Measurements from ENCODE around the gene SCTR. TPM values are rescaled to one million over a fixed set of nuclear protein-coding genes. Genes with fewer than 3 reads are reported as not detected.
A peak's percentile ranks its signal among the peaks of the same experiment; 100 is the strongest.

The SCTR gene
- total and polyA plus RNA-seq, 2 of the 13 experiments (the other 11 are each of a cell fraction or from before 2014, with no cell fraction given): not detected

GRCh38 chr2:119438128-119438656, 86.1 kb downstream of the SCTR start (continued):
- TF ChIP-seq, protein P1, sequence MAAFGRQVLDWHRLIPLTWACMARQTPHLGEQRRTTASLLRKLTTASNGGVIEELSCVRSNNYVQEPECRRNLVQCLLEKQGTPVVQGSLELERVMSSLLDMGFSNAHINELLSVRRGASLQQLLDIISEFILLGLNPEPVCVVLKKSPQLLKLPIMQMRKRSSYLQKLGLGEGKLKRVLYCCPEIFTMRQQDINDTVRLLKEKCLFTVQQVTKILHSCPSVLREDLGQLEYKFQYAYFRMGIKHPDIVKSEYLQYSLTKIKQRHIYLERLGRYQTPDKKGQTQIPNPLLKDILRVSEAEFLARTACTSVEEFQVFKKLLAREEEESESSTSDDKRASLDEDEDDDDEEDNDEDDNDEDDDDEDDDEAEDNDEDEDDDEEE (CRISPR knock-in tag; IDR thresholded peaks at IDR 0.05): no peak; the same call in 1 of the 2 replicates
- TF ChIP-seq, protein P2, sequence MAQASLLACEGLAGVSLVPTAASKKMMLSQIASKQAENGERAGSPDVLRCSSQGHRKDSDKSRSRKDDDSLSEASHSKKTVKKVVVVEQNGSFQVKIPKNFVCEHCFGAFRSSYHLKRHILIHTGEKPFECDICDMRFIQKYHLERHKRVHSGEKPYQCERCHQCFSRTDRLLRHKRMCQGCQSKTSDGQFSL (CRISPR knock-in tag; IDR thresholded peaks at IDR 0.05): no peak
- TF ChIP-seq ZNF781 (CRISPR knock-in tag; IDR thresholded peaks at IDR 0.05; ENCODE audit: borderline replicate concordance, not compliant biosample characterization): no peak
- TF ChIP-seq, protein P3, sequence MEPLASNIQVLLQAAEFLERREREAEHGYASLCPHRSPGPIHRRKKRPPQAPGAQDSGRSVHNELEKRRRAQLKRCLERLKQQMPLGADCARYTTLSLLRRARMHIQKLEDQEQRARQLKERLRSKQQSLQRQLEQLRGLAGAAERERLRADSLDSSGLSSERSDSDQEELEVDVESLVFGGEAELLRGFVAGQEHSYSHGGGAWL (CRISPR knock-in tag; IDR thresholded peaks at IDR 0.05): no peak
- no peak for TF ChIP-seq CHCHD3 (CRISPR knock-in tag; IDR thresholded peaks at IDR 0.05)
- peak; percentile 46 for TF ChIP-seq TAF1 (CRISPR knock-in tag; IDR thresholded peaks at IDR 0.05)
- 0 out of 2 replicates have a peak, but pooled peaks have one; percentile 38 for TF ChIP-seq RERE (CRISPR knock-in tag; IDR thresholded peaks at IDR 0.05; ENCODE audit: low read depth)
- TF ChIP-seq PHF20 (CRISPR knock-in tag; IDR thresholded peaks at IDR 0.05): no peak
- TF ChIP-seq, protein P4, sequence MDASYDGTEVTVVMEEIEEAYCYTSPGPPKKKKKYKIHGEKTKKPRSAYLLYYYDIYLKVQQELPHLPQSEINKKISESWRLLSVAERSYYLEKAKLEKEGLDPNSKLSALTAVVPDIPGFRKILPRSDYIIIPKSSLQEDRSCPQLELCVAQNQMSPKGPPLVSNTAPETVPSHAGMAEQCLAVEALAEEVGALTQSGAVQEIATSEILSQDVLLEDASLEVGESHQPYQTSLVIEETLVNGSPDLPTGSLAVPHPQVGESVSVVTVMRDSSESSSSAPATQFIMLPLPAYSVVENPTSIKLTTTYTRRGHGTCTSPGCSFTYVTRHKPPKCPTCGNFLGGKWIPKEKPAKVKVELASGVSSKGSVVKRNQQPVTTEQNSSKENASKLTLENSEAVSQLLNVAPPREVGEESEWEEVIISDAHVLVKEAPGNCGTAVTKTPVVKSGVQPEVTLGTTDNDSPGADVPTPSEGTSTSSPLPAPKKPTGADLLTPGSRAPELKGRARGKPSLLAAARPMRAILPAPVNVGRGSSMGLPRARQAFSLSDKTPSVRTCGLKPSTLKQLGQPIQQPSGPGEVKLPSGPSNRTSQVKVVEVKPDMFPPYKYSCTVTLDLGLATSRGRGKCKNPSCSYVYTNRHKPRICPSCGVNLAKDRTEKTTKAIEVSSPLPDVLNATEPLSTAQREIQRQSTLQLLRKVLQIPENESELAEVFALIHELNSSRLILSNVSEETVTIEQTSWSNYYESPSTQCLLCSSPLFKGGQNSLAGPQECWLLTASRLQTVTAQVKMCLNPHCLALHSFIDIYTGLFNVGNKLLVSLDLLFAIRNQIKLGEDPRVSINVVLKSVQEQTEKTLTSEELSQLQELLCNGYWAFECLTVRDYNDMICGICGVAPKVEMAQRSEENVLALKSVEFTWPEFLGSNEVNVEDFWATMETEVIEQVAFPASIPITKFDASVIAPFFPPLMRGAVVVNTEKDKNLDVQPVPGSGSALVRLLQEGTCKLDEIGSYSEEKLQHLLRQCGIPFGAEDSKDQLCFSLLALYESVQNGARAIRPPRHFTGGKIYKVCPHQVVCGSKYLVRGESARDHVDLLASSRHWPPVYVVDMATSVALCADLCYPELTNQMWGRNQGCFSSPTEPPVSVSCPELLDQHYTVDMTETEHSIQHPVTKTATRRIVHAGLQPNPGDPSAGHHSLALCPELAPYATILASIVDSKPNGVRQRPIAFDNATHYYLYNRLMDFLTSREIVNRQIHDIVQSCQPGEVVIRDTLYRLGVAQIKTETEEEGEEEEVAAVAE (CRISPR knock-in tag; IDR thresholded peaks at IDR 0.05; ENCODE audit: borderline replicate concordance): 0 out of 2 replicates have a peak, but pooled peaks have one; percentile 15
- peak in 1 of 2 experiments; percentile 20; a peak in 1 of 4 replicates for TF ChIP-seq KLF16 (CRISPR knock-in tag; IDR thresholded peaks at IDR 0.05)
- no peak for TF ChIP-seq GPN1 (CRISPR knock-in tag; IDR thresholded peaks at IDR 0.05; ENCODE audit: borderline replicate concordance)
